Fibroblast of lung (primary cell): ENCODE measurements around the gene SOX30. TPM values are rescaled to one million over a fixed set of nuclear protein-coding genes. Genes with fewer than 3 reads are reported as not detected.

Experiments
- DNase-seq, 2 donors: peaks; one replicate each; pipeline versions ENCODE4 v3.0.0 to v3.0.0-alpha.2; 2010; ENCODE audit warnings: low read depth in 2 of 2
- H2AFZ ChIP-seq: 2 replicates; pipeline ENCODE4 v1.5.1; 2012; ENCODE audit warnings: low read length, control low read depth, inconsistent platforms
- H3K27ac ChIP-seq: 2 replicates; pipeline ENCODE4 v1.5.1; 2011; ENCODE audit warnings: low read length, control low read depth; ENCODE audit not compliant: insufficient read depth
- H3K27me3 ChIP-seq: 2 replicates; pipeline ENCODE4 v1.5.1; 2011; ENCODE audit warnings: mild to moderate bottlenecking, low read length; ENCODE audit not compliant: control insufficient read depth, insufficient read depth
- H3K36me3 ChIP-seq: 2 replicates; pipeline ENCODE4 v1.5.1; 2011; ENCODE audit warnings: low read length; ENCODE audit not compliant: control insufficient read depth, insufficient read depth
- H3K4me1 ChIP-seq: 2 replicates; pipeline ENCODE4 v1.5.1; 2011; ENCODE audit warnings: low read length; ENCODE audit not compliant: control insufficient read depth, insufficient read depth; ENCODE audit errors: extremely low read depth
- H3K4me2 ChIP-seq: 2 replicates; pipeline ENCODE4 v1.5.1; 2011; ENCODE audit warnings: low read length, control low read depth; ENCODE audit not compliant: insufficient read depth; ENCODE audit errors: extremely low read depth
- H3K4me3 ChIP-seq, 4 experiments: fragments of 200-600 bp in 1 of 4; sonication (generic) in 1 of 4; replicated peaks in 1 of 4; 2 replicates each; pipeline ENCODE4 v1.5.1; 2011 to 2016; ENCODE audit warnings: low read length in 4 of 4, low read depth in 3 of 4, mild to moderate bottlenecking in 3 of 4, control low read depth in 2 of 4, inconsistent platforms in 1 of 4, mixed read lengths in 1 of 4; ENCODE audit not compliant: insufficient read depth in 1 of 4; ENCODE audit errors: control extremely low read depth in 1 of 4
- H3K79me2 ChIP-seq: 2 replicates; pipeline ENCODE4 v1.5.1; 2012; ENCODE audit warnings: mild to moderate bottlenecking, low read length, inconsistent platforms; ENCODE audit not compliant: control insufficient read depth, insufficient read depth
- H3K9ac ChIP-seq: 2 replicates; pipeline ENCODE4 v1.5.1; 2011; ENCODE audit warnings: mild to moderate bottlenecking, low read length, control low read depth; ENCODE audit not compliant: insufficient read depth
- H3K9me3 ChIP-seq: 2 replicates; pipeline ENCODE4 v1.5.1; 2012; ENCODE audit warnings: low read depth, low read length; ENCODE audit not compliant: control insufficient read depth, insufficient read depth
- H4K20me1 ChIP-seq: 2 replicates; pipeline ENCODE4 v1.5.1; 2011; ENCODE audit warnings: low read length; ENCODE audit not compliant: control insufficient read depth, insufficient read depth; ENCODE audit errors: extremely low read depth
- CTCF ChIP-seq, 2 donors: IDR thresholded peaks in 1 of 2; conservative IDR thresholded peaks in 1 of 2; 1 replicate in 1 of 2; 2 replicates in 1 of 2; pipeline ENCODE4 v1.5.1; 2011 to 2012; ENCODE audit warnings: low read length in 2 of 2, control low read depth in 1 of 2, inconsistent platforms in 1 of 2, low read depth in 1 of 2, mild to moderate bottlenecking in 1 of 2
- EZH2 ChIP-seq: IDR thresholded peaks from 2 replicates; pipeline ENCODE4 v1.5.1; 2012; ENCODE audit warnings: low read length, control low read depth, mild to moderate bottlenecking; ENCODE audit errors: missing control alignments
- polyA plus RNA-seq, 2 donors: library from polyadenylated mRNA; depleted of rRNA in 1 of 2; stranded (reverse) in 1 of 2; unstranded in 1 of 2; fragments of >200 nt; gene quantifications; 2 replicates each; pipeline ENCODE4 v1.2.1, GENCODE V29; 2011 to 2012; ENCODE audit warnings: missing spikeins in 1 of 2
- total RNA-seq: library from RNA; depleted of rRNA; stranded (reverse); fragments of >200 nt; gene quantifications from 2 replicates; pipeline ENCODE4 v1.2.1, GENCODE V29; 2014

The SOX30 gene
- total and polyA plus RNA-seq, 2 donors (not counting 1 experiment from before 2014, with no cell fraction given), result 0.02 TPM; not detected in 1

GRCh38 chr5:157648275-157648990, 3.8 kb downstream of the SOX30 start:
- Histone ChIP-seq H2AFZ (no peak overlapping the region), H3K4me2 (no peak overlapping the region)
- peak in 1 of 2 donors; percentile 62 for DNase-seq

GRCh38 chr5:157640406-157641066, 11.7 kb downstream of the SOX30 start:
- no peaks in the 10 kb centered on the region for H3K79me2 ChIP-seq
- H3K4me3 ChIP-seq, result no peak overlapping the region

More at GRCh38 chr5:157648275-157648990, 3.8 kb downstream of the SOX30 start:
- no peak overlapping the region for H3K27ac ChIP-seq
- H3K4me1 ChIP-seq, result no peaks in the 10 kb centered on the region
- H3K27me3 ChIP-seq, result no peaks in the 10 kb centered on the region
- H3K4me3 ChIP-seq, result no peak overlapping the region
- no peaks in the 10 kb centered on the region for H3K9me3 ChIP-seq
- no peak for TF ChIP-seq CTCF (conservative IDR thresholded peaks at IDR 0.05 in 1 of 2, IDR thresholded peaks at IDR 0.05 in 1 of 2; ENCODE audit: low read depth in 1 of 2, low read length in 2 of 2)
- no peak for TF ChIP-seq EZH2
- H3K36me3 ChIP-seq, result no peaks in the 10 kb centered on the region
- no peak overlapping the region for H3K9ac ChIP-seq
- no peaks in the 10 kb centered on the region for H3K79me2 ChIP-seq
- H4K20me1 ChIP-seq, result no peaks in the 10 kb centered on the region

More at GRCh38 chr5:157640406-157641066, 11.7 kb downstream of the SOX30 start:
- Histone ChIP-seq H3K9me3 (no peaks in the 10 kb centered on the region), H3K27me3 (no peaks in the 10 kb centered on the region), H4K20me1 (no peaks in the 10 kb centered on the region), H3K4me1 (no peaks in the 10 kb centered on the region), H3K9ac (no peak overlapping the region), H3K4me2 (no peak overlapping the region), H2AFZ (no peak overlapping the region), H3K36me3 (no peaks in the 10 kb centered on the region), H3K27ac (no peak overlapping the region)
- TF ChIP-seq EZH2 (no peak), CTCF (conservative IDR thresholded peaks at IDR 0.05 in 1 of 2, IDR thresholded peaks at IDR 0.05 in 1 of 2; ENCODE audit: low read depth in 1 of 2, low read length in 2 of 2) (no peak)
- no peak for DNase-seq
